HepG2 (cell line): ENCODE measurements around the gene ICAM2. TPM values are rescaled to one million over a fixed set of nuclear protein-coding genes. Genes with fewer than 3 reads are reported as not detected.

Experiments
- ATAC-seq: fragments of 200-7000 bp; cut with Tn5 transposase; 3 replicates; pipeline ENCODE4 v1.9.1; 2020; ENCODE audit warnings: mild to moderate bottlenecking, moderate library complexity
- BruUV-seq: library from RNA; stranded (reverse); fragments of 400-500 nt; replicated peaks from 2 replicates; lab custom pipeline; 2021; lab: Mats Ljungman, UMichigan
- CTCF ChIA-PET: fragments of 300-600 bp; formaldehyde crosslinking; extraction: SDS; loops from one replicate; lab custom pipeline; 2021; ENCODE audit warnings: low total read pairs, inconsistent platforms, low intra/inter-chr PET ratio; lab: Yijun Ruan, JAX
- POLR2A ChIA-PET: fragments of 350-600 bp; sonication (Branson Sonifier 250); formaldehyde crosslinking; loops from one replicate; lab custom pipeline; 2020; ENCODE audit warnings: antibody characterized with exemption, inconsistent platforms; lab: Yijun Ruan, JAX
- DNase-seq: peaks from one replicate; pipeline ENCODE4 v3.0.0-alpha.2; 2015; ENCODE audit warnings: low spot score
- FAIRE-seq: peaks from 3 replicates; lab custom pipeline; 2011; peaks lifted over from hg19 to GRCh38; lab: Jason Lieb, UNC
- H2AFZ ChIP-seq: one replicate; pipeline ENCODE4 v1.6.1; 2011; ENCODE audit warnings: low read length, inconsistent platforms
- H3K27ac ChIP-seq: fragments of 300-600 bp; 3 replicates; pipeline ENCODE4 v1.8.0; 2011; ENCODE audit warnings: mixed run types, mild to moderate bottlenecking, mixed read lengths, low read length, inconsistent platforms; ENCODE audit not compliant: insufficient read depth; ENCODE audit errors: extremely low read length
- H3K27me3 ChIP-seq, 2 experiments: fragments of 200-600 bp in 1 of 2; 2 replicates in 1 of 2; 3 replicates in 1 of 2; pipeline versions ENCODE4 v1.6.0 to v1.8.0; 2011; ENCODE audit warnings: low read length in 2 of 2, mild to moderate bottlenecking in 2 of 2, moderate library complexity in 2 of 2, inconsistent platforms in 1 of 2; ENCODE audit not compliant: insufficient read depth in 2 of 2, control insufficient read depth in 1 of 2
- H3K36me3 ChIP-seq, 2 experiments: fragments of 200-600 bp in 1 of 2; replicated peaks in 1 of 2; 2 replicates in 1 of 2; 3 replicates in 1 of 2; pipeline versions ENCODE4 v1.5.1 to v1.8.0; 2011; ENCODE audit warnings: low read length in 2 of 2, inconsistent platforms in 1 of 2; ENCODE audit not compliant: insufficient read depth in 2 of 2, control insufficient read depth in 1 of 2
- H3K4me1 ChIP-seq: 2 replicates; pipeline ENCODE4 v1.5.1; 2012; ENCODE audit warnings: low read length, inconsistent platforms; ENCODE audit not compliant: insufficient read depth
- H3K4me2 ChIP-seq: 2 replicates; pipeline ENCODE4 v1.6.0; 2011; ENCODE audit warnings: low read depth, low read length, inconsistent platforms
- H3K4me3 ChIP-seq, 3 experiments: fragments of 200-600 bp in 1 of 3; sonication (generic), shearing (Covaris generic) in 1 of 3; replicated peaks in 1 of 3; 2 replicates each; pipeline ENCODE4 v1.5.1; 2011 to 2016; ENCODE audit warnings: low read length in 3 of 3, inconsistent platforms in 2 of 3, low read depth in 2 of 3, mild to moderate bottlenecking in 2 of 3, control low read depth in 1 of 3, mixed read lengths in 1 of 3; ENCODE audit not compliant: insufficient read depth in 1 of 3
- H3K79me2 ChIP-seq: one replicate; pipeline ENCODE4 v1.6.1; 2011; ENCODE audit warnings: low read length, inconsistent platforms; ENCODE audit not compliant: insufficient read depth
- H3K9ac ChIP-seq: 2 replicates; pipeline ENCODE4 v1.6.0; 2011; ENCODE audit warnings: mild to moderate bottlenecking, low read depth, low read length, inconsistent platforms; ENCODE audit not compliant: insufficient read depth
- H3K9me3 ChIP-seq: 2 replicates; pipeline ENCODE4 v1.5.1; 2012; ENCODE audit warnings: mild to moderate bottlenecking, low read length
- H4K20me1 ChIP-seq: 2 replicates; pipeline ENCODE4 v1.6.0; 2011; ENCODE audit warnings: inconsistent platforms, mild to moderate bottlenecking, low read length, moderate library complexity; ENCODE audit not compliant: insufficient read depth
- SP140L ChIP-seq: sonication (generic); formaldehyde crosslinking; IDR thresholded peaks from 2 replicates; pipeline ENCODE4 v1.4.0; 2020; ENCODE audit warnings: missing genetic modification reagents, borderline replicate concordance
- ZNF776 ChIP-seq: sonication (generic); formaldehyde crosslinking; IDR thresholded peaks from 2 replicates; pipeline ENCODE4 v1.4.0; 2020; ENCODE audit warnings: mild to moderate bottlenecking, missing genetic modification reagents
- ZNF777 ChIP-seq: sonication (generic); formaldehyde crosslinking; IDR thresholded peaks from 2 replicates; pipeline ENCODE4 v1.4.0; 2020; ENCODE audit warnings: missing genetic modification reagents
- WGBS: methylation state at CpG from one replicate; pipeline ENCODE4 v1.1.6; 2017; ENCODE audit warnings: low lambda C conversion rate; 5-methylcytosine and 5-hydroxymethylcytosine counted together
- in situ Hi-C: cut with HindIII; loops from 2 replicates; pipeline ENCODE4 v1.10.0; 2017; ENCODE audit warnings: low pct_unique_long_range_greater_than_20kb; ENCODE audit not compliant: extremely low pct_ligation_motif_present
- intact Hi-C: fragments of 100-400 bp; cut with micrococcal nuclease; formaldehyde crosslinking; loops from one replicate; pipeline ENCODE4 v1.10.0; 2022; ENCODE audit not compliant: unreplicated experiment
- polyA plus RNA-seq, 8 experiments: library from polyadenylated mRNA; depleted of rRNA in 3 of 8; stranded (reverse) in 7 of 8; unstranded in 1 of 8; fragments of >200 nt; fragmentation: Illumina TruSeq in 4 of 8; extraction: Trizol in 4 of 8; gene quantifications; 2 replicates each; pipeline versions ENCODE4 v1.2.1 to v1.2.3, GENCODE V29; 2011 to 2016; ENCODE audit warnings: low read depth in 4 of 8, missing spikeins in 1 of 8, mixed read lengths in 1 of 8; ENCODE audit not compliant: insufficient read depth in 1 of 8
- total RNA-seq, 5 experiments: library from RNA; depleted of rRNA; stranded (reverse); fragments of >200 nt; fragmentation: Illumina TruSeq; extraction: Trizol; gene quantifications; 2 replicates each; pipeline ENCODE4 v1.2.3, GENCODE V29; 2016; ENCODE audit warnings: low read depth in 1 of 5

The ICAM2 gene
- total and polyA plus RNA-seq, 2 of the 13 experiments (the other 11 are each of a cell fraction or from before 2014, with no cell fraction given): 10.9 to 20.8 TPM

GRCh38 chr17:63954402-63955063 lies 65.9 kb downstream of the ICAM2 start:
- no peak overlapping the region for H2AFZ ChIP-seq
- no peaks in the 10 kb centered on the region for H4K20me1 ChIP-seq
- in situ Hi-C loops: no loop called here
- CTCF ChIA-PET: no interaction called here
- BruUV-seq: no TSS peak
- no peak overlapping the region for H3K4me2 ChIP-seq
- H3K27me3 ChIP-seq: peaks cover 19 to 51% of the 10 kb centered on the region in 2 experiments; a peak in 4 of 5 replicates
- H3K79me2 ChIP-seq: no peaks in the 10 kb centered on the region
- no peaks in the 10 kb centered on the region for H3K36me3 ChIP-seq
- H3K27ac ChIP-seq: no peak overlapping the region
- H3K4me1 ChIP-seq: peaks cover 22% of the 10 kb centered on the region
- H3K9ac ChIP-seq: no peak overlapping the region
- H3K9me3 ChIP-seq: no peaks in the 10 kb centered on the region
- intact Hi-C loops: no loop called here
- ATAC-seq (no peak), DNase-seq (no peak), FAIRE-seq (no peak)
- no peak for TF ChIP-seq SP140L (CRISPR knock-in tag)
- no peak for TF ChIP-seq ZNF777 (CRISPR knock-in tag)
- TF ChIP-seq ZNF776 (CRISPR knock-in tag): no peak
- H3K4me3 ChIP-seq: no peak overlapping the region
- POLR2A ChIA-PET: no interaction called here
- WGBS: 38% methylated on average over 8 of the region's 11 CpGs

Other genes with a start within 250 kb of the ICAM2 start
- gene CCDC47, start 247.0 kb downstream of the ICAM2 start, total RNA-seq (2016; rRNA removed; fragmentation: Illumina TruSeq; extraction: Trizol): 61.6 and 99.5 TPM in 2 replicates
- 54.4 and 59.3 TPM in 2 replicates for gene CCDC47, start 247.0 kb downstream of the ICAM2 start, polyA plus RNA-seq (2011; rRNA removed)
- 81.5 and 87.2 TPM in 2 replicates for gene DDX42, start 246.5 kb downstream of the ICAM2 start, total RNA-seq (2016; rRNA removed; fragmentation: Illumina TruSeq; extraction: Trizol)
- 92.9 and 104 TPM in 2 replicates for gene DDX42, start 246.5 kb downstream of the ICAM2 start, polyA plus RNA-seq (2011; rRNA removed)
- gene PSMC5, start 193.2 kb downstream of the ICAM2 start, total RNA-seq (2016; rRNA removed; fragmentation: Illumina TruSeq; extraction: Trizol): 35.3 and 81.4 TPM in 2 replicates
- 109 and 128 TPM in 2 replicates for gene PSMC5, start 193.2 kb downstream of the ICAM2 start, polyA plus RNA-seq (2011; rRNA removed)
- gene FTSJ3, start 193.0 kb downstream of the ICAM2 start, total RNA-seq (2016; rRNA removed; fragmentation: Illumina TruSeq; extraction: Trizol): 55.8 and 64.2 TPM in 2 replicates
- gene FTSJ3, start 193.0 kb downstream of the ICAM2 start, polyA plus RNA-seq (2011; rRNA removed): 26.0 and 33.3 TPM in 2 replicates
- gene SMARCD2, start 177.9 kb downstream of the ICAM2 start, total RNA-seq (2016; rRNA removed; fragmentation: Illumina TruSeq; extraction: Trizol): 139 and 150 TPM in 2 replicates
- 122 and 128 TPM in 2 replicates for gene SMARCD2, start 177.9 kb downstream of the ICAM2 start, polyA plus RNA-seq (2011; rRNA removed)
- not detected in 2 replicates for gene CSH2, start 147.0 kb downstream of the ICAM2 start, total RNA-seq (2016; rRNA removed; fragmentation: Illumina TruSeq; extraction: Trizol)
- gene CSH2, start 147.0 kb downstream of the ICAM2 start, polyA plus RNA-seq (2011; rRNA removed): not detected in 2 replicates
- gene GH2, start 138.7 kb downstream of the ICAM2 start, total RNA-seq (2016; rRNA removed; fragmentation: Illumina TruSeq; extraction: Trizol): not detected in 2 replicates
- not detected in 2 replicates for gene GH2, start 138.7 kb downstream of the ICAM2 start, polyA plus RNA-seq (2011; rRNA removed)
- not detected in 2 replicates for gene CSH1, start 124.1 kb downstream of the ICAM2 start, total RNA-seq (2016; rRNA removed; fragmentation: Illumina TruSeq; extraction: Trizol)
- not detected in 2 replicates for gene CSH1, start 124.1 kb downstream of the ICAM2 start, polyA plus RNA-seq (2011; rRNA removed)
- gene CSHL1, start 109.4 kb downstream of the ICAM2 start, total RNA-seq (2016; rRNA removed; fragmentation: Illumina TruSeq; extraction: Trizol): not detected in 2 replicates
- gene CSHL1, start 109.4 kb downstream of the ICAM2 start, polyA plus RNA-seq (2011; rRNA removed): not detected in 2 replicates
- not detected in 2 replicates for gene GH1, start 101.8 kb downstream of the ICAM2 start, total RNA-seq (2016; rRNA removed; fragmentation: Illumina TruSeq; extraction: Trizol)
- not detected in 2 replicates for gene GH1, start 101.8 kb downstream of the ICAM2 start, polyA plus RNA-seq (2011; rRNA removed)
- not detected in 2 replicates for gene CD79B, start 88.3 kb downstream of the ICAM2 start, total RNA-seq (2016; rRNA removed; fragmentation: Illumina TruSeq; extraction: Trizol)
- 0.21 TPM in 1 of 2 replicates, not detected in the other for gene CD79B, start 88.3 kb downstream of the ICAM2 start, polyA plus RNA-seq (2011; rRNA removed)
- 0.02 TPM in 1 of 2 replicates, not detected in the other for gene SCN4A, start 47.7 kb downstream of the ICAM2 start, total RNA-seq (2016; rRNA removed; fragmentation: Illumina TruSeq; extraction: Trizol)
- 0.03 and 0.04 TPM in 2 replicates for gene SCN4A, start 47.7 kb downstream of the ICAM2 start, polyA plus RNA-seq (2011; rRNA removed)
- 0.07 and 0.11 TPM in 2 replicates for gene PRR29, start 22.3 kb downstream of the ICAM2 start, total RNA-seq (2016; rRNA removed; fragmentation: Illumina TruSeq; extraction: Trizol)
- gene PRR29, start 22.3 kb downstream of the ICAM2 start, polyA plus RNA-seq (2011; rRNA removed): 0.08 and 0.20 TPM in 2 replicates
- 4.1 and 6.0 TPM in 2 replicates for gene ERN1, start 109.5 kb upstream of the ICAM2 start, total RNA-seq (2016; rRNA removed; fragmentation: Illumina TruSeq; extraction: Trizol)
- gene ERN1, start 109.5 kb upstream of the ICAM2 start, polyA plus RNA-seq (2011; rRNA removed): 12.7 and 15.7 TPM in 2 replicates
- 33.6 and 37.7 TPM in 2 replicates for gene TEX2, start 242.6 kb upstream of the ICAM2 start, total RNA-seq (2016; rRNA removed; fragmentation: Illumina TruSeq; extraction: Trizol)
- gene TEX2, start 242.6 kb upstream of the ICAM2 start, polyA plus RNA-seq (2011; rRNA removed): 20.5 and 21.4 TPM in 2 replicates